Peyer's patch (tissue), 4 donors: ENCODE results near the gene MARCHF9.

ENCODE experiments used
- CTCF ChIP-seq, 6 experiments: fragments of 450-650 bp in 4 of 6; fragments of 200-600 bp in 2 of 6; sonication (generic) in 1 of 6; IDR thresholded peaks; one replicate each; pipeline ENCODE4 v1.5.1; 2017 to 2019; ENCODE audit warnings: antibody characterized with exemption in 6 of 6, mild to moderate bottlenecking in 3 of 6, moderate library complexity in 1 of 6
- POLR2A ChIP-seq, 2 donors: fragments of 450-650 bp; IDR thresholded peaks; one replicate each; pipeline ENCODE4 v1.5.1; 2017; ENCODE audit warnings: antibody characterized with exemption in 2 of 2, mild to moderate bottlenecking in 2 of 2, moderate library complexity in 2 of 2

GRCh38 chr12:57793920-57794319 lies 39.0 kb downstream of the MARCHF9 start:
- TF ChIP-seq CTCF (IDR thresholded peaks at IDR 0.05), result no peak
- no peak for TF ChIP-seq POLR2A (IDR thresholded peaks at IDR 0.05)
